HUDEP-2 (cell line): ENCODE measurements around the gene FN3K.
"Not testable (repeated sequence)": the region's sequence is repeated elsewhere in the genome, so short reads cannot be mapped to it uniquely, and the experiment has no call there.

Experiments
- DNase-seq, 76 experiments: peaks; one replicate each; lab custom pipeline; 2025; ENCODE audit not compliant: unreplicated experiment in 76 of 76; lab: John Stamatoyannopoulos, UW

FN3K gene

DNA sequence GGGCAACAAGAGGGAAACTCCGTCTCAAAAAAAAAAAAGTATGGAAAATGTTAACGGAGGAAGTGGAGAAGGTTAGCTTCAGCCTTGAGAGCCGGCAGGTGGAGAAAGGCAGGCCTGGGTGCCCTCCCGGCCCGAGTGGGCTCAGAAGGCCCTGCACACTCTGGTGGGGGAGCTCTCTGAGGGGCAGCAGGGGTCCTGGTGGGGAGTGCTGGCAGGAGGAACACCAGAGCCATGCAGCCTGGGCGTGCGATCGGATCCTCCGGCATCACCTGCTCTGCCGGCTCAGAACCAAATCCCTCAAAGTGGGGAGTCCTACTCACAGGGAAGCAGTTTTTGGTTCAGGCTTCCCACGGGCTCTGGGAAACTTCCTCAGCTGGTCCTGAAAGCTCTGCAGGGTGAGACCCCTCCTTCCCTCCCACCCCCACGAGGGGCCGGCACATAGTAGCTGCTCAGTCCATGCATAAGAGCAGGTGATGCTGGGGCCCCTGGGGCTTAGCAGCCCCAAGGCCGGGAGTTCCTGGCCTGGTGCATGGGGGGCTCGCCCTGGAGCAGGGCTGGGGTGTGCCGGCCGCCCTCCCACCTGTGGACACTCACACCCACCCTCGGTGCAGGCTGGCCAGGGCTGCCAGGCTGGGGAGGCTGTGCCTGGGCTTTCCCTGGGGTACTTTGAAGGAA, 1.2 kb downstream of the FN3K start:
- DNase-seq, result peak in 2 of 76 experiments; percentile 6 to 22

DNA sequence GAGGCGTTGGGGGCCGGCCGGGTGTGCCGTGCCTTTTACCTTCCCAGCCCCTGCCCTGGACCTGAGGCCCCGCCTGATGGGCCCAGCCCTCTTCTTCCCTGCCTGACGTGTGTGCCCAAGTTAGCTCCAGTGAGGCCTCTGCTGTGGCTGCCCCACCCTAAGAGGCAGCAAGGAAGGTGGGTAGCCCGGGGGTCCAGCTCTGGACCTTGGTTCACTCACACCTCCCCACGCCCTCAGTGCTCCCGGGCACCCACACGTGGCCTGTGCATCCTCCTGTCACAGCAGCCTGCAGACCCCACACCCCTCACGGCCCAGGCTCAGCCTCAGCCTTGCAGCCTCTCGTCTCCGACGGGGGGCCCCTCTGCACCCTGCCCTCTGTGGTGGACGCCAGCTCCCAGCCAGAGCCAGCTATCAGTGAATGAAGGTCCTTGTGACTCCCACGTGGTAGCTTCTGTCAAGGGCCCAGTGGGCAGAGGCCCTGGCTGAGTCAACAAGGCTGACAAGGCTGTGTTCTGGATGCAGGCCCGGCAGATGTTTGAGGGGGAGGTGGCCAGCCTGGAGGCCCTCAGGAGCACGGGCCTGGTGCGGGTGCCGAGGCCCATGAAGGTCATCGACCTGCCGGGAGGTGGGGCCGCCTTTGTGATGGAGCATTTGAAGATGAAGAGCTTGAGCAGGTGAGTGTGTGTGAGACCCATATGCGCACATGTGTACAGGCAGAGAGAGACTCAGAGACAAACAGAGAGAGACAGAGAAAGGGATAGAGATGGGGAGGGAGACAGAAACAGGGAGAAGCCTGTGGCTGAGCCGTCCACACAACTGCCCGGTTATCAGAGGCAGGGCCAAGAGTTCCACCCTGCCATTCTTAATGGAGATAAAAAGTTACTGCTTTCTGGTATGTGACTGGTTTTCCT, 2.8 kb downstream of the FN3K start:
- DNase-seq, result peak in 75 of 76 experiments; percentile 37 to 98 (median 91)

DNA sequence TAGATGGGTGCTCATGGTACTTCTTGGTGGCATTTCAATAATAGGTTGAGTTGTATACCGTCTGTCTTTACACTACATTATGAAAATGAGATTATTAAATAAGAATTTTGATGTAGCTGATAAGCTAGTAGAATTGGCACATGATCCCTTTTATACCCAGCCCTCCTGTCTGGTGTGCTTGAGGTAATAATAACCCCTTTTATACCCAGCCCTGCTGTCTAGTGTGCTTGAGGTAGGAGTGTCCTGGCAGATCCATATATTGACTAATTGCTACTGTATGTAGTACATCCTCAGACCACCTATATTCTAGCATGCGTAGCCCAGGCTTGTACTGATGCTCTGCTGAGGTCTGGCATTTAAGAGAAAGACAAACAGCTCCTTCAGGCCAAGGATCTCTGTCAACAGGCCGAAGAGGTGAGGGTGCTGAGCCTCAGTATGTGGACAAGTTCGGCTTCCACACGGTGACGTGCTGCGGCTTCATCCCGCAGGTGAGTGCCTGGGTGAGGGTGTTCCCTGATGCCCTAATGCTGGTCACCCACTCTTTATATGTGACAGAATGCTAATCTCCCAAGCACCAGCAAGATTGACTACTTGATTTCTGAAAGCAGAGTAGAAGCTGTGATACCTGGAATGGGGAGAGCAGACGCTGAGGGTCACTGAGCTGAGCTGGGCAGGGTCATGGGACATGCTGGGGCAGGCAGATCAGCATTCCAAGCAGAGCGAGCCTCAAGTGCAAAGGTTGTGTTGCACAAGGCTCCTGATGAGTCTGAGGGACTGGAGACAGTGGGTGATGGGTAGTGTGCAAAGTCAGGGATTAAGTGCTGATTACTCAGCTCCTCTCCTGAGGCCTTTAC, 5.7 kb downstream of the FN3K start:
- peak in 16 of 76 experiments; percentile 5 to 45 (median 18) for DNase-seq

DNA sequence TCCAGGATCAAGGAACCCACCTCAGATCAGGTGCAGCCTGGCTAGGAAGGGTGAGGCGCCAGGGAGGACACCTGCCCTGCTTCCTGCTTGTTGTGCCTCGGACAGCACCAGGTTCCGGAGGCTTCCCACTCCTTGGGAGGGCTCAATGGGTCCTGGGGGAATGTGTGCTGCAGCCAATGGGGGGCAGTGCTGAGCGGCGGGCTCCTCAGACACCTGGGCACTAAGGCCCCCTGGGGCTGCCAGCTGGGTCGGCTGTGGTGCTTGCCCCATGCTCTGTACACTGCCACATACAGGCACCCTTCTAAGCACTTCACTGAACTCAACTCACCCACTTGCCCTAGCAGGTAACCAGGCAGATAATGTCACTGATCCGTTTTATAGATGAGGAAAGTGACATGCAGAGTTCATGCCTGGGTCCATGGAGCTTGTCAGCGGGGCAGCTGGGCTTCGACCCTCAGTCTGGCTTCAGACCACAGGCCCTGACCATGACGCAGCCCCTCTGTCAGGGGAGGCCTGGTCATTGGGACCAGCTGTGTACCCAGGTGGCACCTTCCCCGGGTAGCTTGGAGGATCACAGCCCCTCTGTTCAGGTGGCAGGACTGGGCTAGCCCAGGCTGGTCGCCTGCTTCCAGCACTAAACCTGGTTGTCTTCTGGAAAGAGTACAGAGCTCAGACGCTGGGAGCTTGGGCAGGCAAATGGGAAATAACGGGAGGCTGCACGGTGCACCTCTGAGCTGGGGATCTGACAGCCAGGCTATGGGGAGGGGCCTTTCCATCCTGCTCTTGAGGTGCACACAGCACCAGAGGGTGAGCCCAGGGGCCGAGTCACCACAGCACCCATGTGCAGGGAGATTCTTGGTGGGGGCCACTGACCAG, 8.2 kb downstream of the FN3K start:
- no peak for DNase-seq

DNA sequence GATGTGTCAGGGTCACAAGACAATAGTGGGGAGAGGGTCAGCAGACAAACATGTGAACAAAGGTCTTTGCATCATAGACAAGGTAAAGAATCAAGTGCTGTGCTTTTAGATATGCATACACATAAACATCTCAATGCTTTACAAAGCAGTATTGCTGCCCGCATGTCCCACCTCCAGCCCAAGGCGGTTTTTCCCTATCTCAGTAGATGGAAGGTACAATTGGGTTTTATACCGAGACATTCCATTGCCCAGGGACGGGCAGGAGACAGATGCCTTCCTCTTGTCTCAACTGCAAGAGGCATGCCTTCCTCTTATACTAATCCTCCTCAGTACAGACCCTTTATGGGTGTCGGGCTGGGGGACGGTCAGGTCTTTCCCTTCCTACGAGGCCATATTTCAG, 9.3 kb downstream of the FN3K start:
- DNase-seq, result not testable (repeated sequence)

DNA sequence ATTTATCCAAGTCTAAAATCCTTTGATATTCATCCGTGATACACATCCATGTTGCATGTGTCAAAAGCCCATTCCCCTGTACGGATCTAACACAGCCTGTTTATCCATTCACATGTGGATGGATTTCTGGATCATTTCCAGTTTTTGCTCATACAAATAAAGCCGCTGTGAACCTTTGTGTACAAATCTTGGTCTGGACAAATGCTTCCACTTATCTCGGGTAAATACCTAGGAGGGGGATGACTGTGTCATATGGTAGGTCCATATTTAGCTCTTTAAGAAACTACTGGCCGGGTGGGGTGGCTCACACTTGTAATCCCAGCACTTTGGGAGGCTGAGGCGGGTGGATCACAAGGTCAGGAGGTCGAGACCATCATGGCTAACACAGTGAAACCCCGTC, 10.1 kb downstream of the FN3K start:
- no peak for DNase-seq

DNA sequence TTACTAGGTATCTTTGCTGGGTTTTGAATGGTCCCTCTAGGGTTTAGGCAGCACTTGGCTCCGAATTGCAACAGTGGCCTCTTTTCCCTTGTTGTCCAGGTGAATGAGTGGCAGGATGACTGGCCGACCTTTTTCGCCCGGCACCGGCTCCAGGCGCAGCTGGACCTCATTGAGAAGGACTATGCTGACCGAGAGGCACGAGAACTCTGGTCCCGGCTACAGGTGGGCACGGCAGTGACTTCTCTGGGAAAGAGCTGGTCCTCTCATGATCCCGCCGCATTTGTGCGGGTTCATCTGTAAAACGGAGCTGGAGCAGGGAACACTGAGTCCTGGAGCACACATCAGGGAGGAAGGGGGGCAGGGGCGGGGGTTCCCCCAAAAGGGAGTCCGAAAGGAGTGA, 13.3 kb downstream of the FN3K start:
- DNase-seq, result no peak

DNA sequence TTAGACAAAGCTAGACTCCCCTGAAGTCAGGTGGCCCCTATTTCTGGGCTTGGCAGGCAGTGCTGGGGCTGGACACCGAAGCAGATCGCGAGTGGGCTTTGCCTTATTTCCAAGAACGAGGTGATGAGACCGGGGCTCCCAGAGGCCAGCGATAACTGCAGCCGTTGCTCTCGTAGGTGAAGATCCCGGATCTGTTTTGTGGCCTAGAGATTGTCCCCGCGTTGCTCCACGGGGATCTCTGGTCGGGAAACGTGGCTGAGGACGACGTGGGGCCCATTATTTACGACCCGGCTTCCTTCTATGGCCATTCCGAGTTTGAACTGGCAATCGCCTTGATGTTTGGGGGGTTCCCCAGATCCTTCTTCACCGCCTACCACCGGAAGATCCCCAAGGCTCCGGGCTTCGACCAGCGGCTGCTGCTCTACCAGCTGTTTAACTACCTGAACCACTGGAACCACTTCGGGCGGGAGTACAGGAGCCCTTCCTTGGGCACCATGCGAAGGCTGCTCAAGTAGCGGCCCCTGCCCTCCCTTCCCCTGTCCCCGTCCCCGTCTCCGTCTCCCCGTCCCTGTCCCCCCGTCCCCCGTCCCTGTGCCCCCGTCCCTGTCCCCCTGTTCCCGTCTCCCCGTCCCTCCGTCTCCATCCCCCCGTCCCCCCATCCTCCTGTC, 15.0 kb downstream of the FN3K start:
- peak in 2 of 76 experiments; percentile 12 to 13 for DNase-seq

DNA sequence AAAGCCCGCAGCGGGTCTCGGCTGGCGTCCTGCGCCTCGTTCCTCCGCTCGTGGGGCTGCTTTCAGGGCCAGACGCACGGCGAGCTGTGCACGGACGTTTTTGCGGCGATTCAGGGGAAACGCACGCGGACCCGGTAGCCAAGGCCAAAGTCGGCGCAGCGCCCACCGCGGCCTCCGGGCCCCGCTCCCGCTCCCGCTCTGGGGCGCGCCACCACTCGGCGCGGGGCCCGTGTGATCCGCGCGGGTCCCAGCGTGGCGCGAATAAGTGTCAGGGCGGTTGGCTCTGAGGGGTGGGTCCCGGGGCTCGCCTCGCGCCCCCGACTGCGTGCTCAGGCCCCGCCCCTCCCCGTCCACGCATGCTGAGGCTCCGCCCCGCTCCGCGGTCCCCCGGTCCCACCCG, 15.8 kb downstream of the FN3K start:
- DNase-seq, result peak in 3 of 76 experiments; percentile 68 to 77 (median 71)

DNA sequence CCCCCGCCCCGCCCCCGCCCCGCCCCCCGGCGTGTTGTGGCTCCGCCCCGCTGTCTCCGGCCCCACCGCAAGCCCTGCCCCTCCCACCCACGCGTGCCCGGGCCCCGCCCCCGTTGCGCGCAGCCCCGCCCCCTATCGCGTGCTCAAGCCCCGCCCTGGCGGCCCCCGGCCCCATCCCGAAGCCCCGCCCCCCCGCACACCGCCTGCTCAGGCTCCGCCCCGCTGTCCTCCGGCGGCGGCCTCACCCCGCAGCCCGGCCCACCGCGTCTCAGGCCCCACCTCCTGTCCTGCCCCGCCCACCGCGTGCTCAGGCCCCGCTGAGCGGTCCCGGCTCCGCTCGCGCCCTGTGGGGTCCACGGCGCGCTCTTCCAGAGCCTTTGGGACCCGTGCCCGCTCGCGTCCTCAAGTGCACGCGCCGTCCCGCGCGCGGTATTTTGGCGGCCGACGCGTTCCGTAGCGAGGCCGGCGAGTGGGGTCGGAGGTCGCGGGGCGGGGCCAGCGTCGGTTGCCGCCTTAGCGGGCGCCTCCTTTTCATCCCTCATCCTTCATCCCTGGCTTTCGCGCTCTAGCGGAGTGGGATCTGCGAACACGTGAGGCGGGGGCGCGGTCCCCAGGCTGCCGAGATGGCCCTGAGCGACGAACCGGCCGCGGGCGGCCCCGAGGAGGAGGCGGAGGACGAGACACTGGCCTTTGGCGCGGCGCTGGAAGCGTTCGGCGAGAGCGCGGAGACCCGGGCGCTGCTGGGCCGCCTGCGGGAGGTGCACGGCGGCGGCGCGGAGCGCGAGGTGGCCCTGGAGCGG, 16.4 kb downstream of the FN3K start, which contains the start of gene TBCD:
TBCD (plus strand) TSS at position 495 of the 800 bp plus-strand sequence; CDS start at position 624, 129 bp downstream.
- peak in 72 of 76 experiments; percentile 40 to 96 (median 84) for DNase-seq

DNA sequence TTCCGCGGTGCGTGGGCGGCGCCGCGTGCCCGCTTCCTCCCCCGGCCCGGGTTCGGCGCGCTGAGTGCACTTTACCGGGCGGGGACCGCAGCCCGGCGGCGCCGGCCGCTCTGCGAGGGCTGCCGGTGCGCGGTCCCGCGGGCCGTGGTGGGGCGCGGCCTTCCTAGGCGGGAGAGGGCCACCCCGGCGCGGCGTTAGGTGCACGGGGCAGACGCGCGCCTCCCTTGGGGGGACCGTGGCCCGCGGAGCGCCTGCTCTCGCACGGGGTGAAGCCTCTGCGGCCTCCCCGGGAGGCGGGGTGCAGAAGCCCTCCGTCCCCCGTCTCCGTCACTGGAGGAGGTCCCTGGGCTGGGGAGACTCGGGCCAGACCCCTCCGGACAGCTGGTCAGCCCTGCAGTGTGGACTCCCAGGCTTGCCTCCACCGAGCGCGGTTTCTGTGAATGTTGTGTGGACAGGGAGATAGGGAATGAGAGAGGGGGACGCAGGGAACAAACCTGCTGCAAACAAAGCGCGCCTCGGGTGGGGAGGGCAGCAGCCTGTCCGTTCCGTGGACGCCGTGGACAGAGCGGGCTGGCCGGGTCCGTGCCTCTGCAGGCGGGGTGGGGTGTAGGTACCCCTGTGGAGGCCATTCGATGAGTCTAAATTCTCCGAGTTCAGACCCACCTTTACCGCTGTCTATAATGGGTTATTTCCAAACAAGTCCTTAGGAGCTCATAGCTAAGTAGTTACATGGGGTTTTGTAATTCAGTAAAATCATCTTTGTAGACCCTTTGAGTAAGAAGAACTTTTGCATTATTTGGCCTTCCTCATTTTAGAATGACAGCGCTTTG, 17.2 kb downstream of the FN3K start:
- DNase-seq, result peak in 10 of 76 experiments; percentile 19 to 60 (median 34)

DNA sequence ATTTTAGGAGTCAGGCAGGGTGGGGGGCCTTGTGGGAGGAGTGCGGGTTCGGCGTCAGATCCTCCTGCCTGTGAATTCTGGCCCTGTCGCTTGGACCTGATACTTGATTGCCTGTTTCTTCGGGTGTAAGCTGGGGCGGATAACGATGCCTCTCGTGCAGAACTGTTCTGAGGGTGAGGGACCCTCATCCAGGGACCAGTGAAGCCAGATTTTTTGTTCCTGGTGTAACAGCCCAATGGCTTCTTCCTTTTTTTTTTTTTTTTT, 17.7 kb downstream of the FN3K start:
- DNase-seq, result peak in 1 of 76 experiments; percentile 9

DNA sequence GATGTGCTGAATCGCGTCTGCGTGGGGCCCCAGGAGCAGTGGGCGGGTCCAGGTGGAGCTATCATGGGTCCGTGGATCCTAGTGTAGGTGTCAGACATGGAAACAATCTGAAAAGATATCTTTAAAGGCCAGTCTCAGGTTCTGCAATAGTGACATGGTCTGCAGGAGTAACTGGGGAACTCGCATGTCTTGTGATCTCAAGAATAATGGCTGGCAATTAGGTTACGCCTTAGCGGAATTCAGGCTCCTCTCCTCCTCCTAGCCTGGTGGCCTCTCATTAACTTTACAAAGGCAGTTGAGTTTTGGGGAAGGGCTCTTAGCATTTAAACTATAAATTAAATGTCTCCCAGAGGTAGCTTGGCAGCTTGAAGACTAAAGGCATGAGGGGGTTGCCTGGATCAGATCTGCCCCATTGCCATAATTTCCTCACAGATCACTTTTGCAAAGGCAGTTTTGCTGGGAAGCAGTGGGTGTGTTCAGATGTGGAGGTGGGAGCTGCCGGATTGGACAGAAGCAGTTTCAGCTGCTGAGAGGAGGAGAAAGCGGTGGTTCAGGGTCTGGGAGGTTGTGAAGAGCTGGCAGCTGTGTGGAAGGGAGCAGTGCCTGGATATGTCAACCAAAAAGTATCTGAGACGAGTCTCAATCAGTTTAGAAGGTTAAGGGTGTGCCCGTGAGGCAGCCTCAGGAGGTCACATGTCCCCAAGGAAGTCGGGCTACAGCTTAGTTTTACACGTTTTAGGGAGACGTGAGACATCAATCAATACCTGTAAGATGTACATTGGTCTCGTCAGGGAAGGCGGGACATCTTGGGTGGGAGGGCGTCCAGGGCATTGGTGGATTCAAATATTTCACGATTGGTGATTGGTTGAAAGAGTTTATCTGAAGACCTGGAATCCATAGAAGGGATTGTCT, 19.1 kb downstream of the FN3K start:
- peak in 65 of 76 experiments; percentile 15 to 88 (median 48) for DNase-seq

DNA sequence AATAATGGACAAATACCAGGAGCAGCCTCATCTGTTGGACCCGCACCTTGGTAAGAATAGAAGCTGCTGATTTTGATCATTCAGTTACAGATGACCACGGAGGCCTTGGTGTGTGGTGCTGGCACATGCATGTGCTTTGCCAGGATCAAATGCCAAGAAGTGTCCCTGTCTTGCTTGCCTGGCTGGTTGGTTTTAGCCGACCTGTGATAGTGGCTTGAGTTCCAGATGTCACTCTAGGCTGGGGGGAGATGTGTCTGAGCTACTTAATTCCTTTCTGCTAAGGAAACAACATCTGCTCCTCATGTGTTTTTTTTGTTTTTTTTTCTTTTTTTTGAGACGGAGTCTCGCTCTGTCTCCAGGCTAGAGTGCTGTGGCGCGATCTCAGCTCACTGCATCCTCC, 20.8 kb downstream of the FN3K start:
- DNase-seq, result no peak

DNA sequence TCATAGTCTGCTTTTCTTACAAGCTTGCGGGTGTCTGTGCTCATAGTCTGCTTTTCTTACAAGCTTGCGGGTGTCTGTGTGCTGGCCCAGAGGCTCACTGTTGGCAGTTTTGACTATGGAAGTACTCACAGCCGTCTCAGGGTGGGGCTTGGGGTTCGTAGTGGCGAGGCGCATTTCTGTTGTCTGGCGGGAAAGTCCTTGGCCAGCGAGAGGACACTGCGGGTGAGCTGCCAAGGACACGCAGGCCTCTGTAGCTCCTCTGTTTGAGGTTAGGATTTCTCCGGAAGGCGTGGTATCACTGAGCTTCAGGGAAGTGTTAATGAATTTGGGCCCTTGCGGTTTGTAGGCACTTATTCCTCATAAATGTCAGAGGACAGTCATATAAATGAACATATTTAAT, 30.0 kb downstream of the FN3K start:
- DNase-seq, result no peak

DNA sequence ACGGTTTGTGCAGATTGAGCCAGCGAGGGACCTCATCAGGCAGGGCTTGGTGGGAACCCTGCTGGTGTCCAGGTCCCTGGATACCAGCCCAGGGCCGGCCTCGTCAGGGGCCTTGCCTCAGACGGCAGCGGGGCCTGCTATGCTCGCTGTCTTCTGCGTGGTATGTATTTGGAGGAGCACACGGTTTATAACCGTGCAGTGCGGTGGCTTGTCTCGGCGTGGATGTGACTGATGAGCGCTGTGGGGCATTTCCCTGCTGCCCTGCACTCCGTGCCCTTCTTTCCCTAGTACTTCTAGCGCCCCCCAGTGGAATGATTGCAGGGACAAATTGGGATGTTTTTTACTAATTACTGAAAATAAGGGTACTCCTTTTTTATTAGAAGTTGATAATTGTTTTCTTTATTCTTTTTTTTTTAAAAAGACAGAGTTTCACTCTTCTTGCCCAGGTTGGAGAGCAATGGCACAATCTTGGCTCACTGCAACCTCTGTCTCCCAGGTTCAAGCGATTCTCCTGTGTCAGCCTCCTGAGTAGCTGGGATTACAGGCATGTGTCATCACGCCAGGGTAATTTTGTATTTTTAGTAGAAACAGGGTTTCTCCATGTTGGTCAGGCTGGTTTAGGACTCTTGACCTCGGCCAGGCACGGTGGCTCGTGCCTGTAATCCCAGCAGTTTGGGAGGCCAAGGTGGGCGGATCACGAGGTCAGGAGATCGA, 31.8 kb downstream of the FN3K start:
- DNase-seq, result peak in 52 of 76 experiments; percentile 3 to 74 (median 40)
